Chondrocyte (in vitro differentiated cells): ENCODE data around the gene PTPRN2. TPM values are rescaled to one million over a fixed set of nuclear protein-coding genes. Genes with fewer than 3 reads are reported as not detected.

Experiments used
- DNase-seq: peaks from one replicate; pipeline ENCODE4 v3.0.0; 2021; ENCODE audit warnings: mixed read lengths, low spot score
- H3K27ac Mint-ChIP-seq: one replicate; pipeline ENCODE4 v1.8.0; 2021; ENCODE audit warnings: mild to moderate bottlenecking, moderate library complexity, mixed read lengths; ENCODE audit not compliant: unreplicated experiment
- H3K27me3 Mint-ChIP-seq: 2 replicates; pipeline ENCODE4 v1.8.0; 2021; ENCODE audit warnings: low read depth, mixed read lengths
- H3K36me3 Mint-ChIP-seq: 2 replicates; pipeline ENCODE4 v1.8.0; 2021; ENCODE audit warnings: low read depth, mixed read lengths
- H3K4me1 Mint-ChIP-seq: 2 replicates; pipeline ENCODE4 v1.8.0; 2021; ENCODE audit warnings: low read depth, mild to moderate bottlenecking, mixed read lengths
- H3K4me3 Mint-ChIP-seq: one replicate; pipeline ENCODE4 v1.8.0; 2021; ENCODE audit warnings: mild to moderate bottlenecking, moderate library complexity, mixed read lengths; ENCODE audit not compliant: unreplicated experiment
- H3K9me3 Mint-ChIP-seq: 2 replicates; pipeline ENCODE4 v1.8.0; 2021; ENCODE audit warnings: low read depth, mixed read lengths
- total RNA-seq: library from RNA; stranded (reverse); gene quantifications from 3 replicates; pipeline ENCODE4 v1.2.1, GENCODE V29; 2021
- TF ChIP-seq, protein P1 (sequence below): fragments of 200-600 bp; sonication (generic); IDR thresholded peaks from 2 replicates; pipeline ENCODE4 v1.5.0; 2021; ENCODE audit warnings: antibody characterized with exemption, mild to moderate bottlenecking, moderate library complexity

The PTPRN2 gene
- total RNA-seq, 1 donor from 2014 or later: 0.30 TPM

DNA sequence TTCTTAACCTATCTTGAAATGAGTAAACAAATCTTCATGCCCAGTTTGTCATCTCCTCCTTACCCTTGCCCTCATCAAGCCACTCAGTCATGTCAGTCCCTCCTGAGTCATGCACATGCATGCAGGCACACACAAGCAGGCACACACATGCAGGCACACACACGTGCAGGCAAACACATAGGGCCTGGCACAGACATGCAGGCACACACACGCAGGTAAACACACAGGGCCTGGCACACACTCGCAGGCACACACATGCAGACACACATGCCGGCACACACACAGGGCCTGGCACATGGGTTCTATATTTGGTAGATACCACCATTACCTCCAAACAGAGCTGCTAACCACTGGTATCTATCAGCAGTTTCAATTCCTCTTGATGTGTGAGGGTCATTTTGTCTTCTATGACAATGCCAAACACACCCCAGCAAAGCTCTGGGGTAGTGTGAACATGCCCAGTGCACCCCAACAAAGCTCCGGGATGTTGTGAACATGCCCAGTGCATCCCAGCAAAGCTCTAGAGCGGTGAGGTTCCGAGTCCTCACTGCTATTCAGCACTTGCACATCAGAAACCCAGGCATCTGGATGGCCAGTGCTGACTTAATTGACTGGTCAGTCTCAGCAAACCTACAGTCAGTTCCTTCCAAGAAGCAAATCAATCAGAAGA, 563.8 kb downstream of the PTPRN2 start:
- no peak overlapping the region for H3K4me3 Mint-ChIP-seq
- H3K36me3 Mint-ChIP-seq: no peaks in the 10 kb centered on the region
- peaks cover 2% of the 10 kb centered on the region for H3K9me3 Mint-ChIP-seq
- no peaks in the 10 kb centered on the region for H3K27me3 Mint-ChIP-seq
- H3K4me1 Mint-ChIP-seq: no peaks in the 10 kb centered on the region
- H3K27ac Mint-ChIP-seq: no peak overlapping the region
- no peak for DNase-seq
- TF ChIP-seq, protein P1, sequence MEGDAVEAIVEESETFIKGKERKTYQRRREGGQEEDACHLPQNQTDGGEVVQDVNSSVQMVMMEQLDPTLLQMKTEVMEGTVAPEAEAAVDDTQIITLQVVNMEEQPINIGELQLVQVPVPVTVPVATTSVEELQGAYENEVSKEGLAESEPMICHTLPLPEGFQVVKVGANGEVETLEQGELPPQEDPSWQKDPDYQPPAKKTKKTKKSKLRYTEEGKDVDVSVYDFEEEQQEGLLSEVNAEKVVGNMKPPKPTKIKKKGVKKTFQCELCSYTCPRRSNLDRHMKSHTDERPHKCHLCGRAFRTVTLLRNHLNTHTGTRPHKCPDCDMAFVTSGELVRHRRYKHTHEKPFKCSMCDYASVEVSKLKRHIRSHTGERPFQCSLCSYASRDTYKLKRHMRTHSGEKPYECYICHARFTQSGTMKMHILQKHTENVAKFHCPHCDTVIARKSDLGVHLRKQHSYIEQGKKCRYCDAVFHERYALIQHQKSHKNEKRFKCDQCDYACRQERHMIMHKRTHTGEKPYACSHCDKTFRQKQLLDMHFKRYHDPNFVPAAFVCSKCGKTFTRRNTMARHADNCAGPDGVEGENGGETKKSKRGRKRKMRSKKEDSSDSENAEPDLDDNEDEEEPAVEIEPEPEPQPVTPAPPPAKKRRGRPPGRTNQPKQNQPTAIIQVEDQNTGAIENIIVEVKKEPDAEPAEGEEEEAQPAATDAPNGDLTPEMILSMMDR: no peak

DNA sequence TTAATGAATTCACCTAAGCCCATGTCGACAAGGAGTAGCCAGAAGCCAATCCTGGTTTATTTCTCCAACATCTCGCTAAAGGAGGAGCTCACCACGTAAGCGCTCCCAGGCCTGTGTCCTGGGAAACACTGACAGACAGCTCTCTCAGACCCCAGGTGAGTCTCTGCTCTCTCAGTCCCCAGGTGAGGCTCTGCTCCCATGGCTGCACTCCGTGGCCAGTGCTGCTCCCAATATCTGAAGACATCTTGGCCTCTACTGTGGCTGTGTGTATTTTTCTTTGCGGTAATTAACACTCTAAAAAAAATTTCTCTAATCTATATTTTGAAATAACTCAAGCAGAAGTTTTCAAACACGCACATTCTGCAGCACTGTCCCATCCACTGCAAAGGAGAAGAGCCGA, 564.5 kb downstream of the PTPRN2 start:
- Mint-ChIP-seq H3K27ac (no peak overlapping the region), H3K4me3 (no peak overlapping the region), H3K27me3 (no peaks in the 10 kb centered on the region), H3K36me3 (no peaks in the 10 kb centered on the region), H3K9me3 (peaks cover 2% of the 10 kb centered on the region), H3K4me1 (no peaks in the 10 kb centered on the region)
- TF ChIP-seq, protein P1: no peak
- no peak for DNase-seq

DNA sequence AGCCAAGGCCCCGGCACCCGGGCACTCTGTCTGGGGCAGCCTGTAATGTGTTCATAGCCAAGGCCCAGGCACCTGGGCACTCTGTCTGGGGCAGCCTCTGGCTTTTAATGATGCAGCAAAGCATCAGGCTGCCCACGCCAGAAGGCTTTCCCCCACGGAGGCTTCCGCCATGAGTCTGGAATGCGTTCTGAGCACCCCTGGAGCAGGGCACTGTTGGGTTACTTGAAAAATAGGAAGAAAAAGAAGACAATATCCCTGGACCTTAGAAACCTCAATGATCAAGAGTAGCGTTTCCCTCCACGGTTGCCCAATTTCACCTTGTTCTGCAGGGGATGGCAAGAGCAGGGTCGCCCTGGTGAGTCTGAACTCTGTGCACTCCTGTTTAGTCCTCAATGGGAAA, 565.0 kb downstream of the PTPRN2 start:
- TF ChIP-seq, protein P1: no peak
- no peaks in the 10 kb centered on the region for H3K4me1 Mint-ChIP-seq
- no peaks in the 10 kb centered on the region for H3K36me3 Mint-ChIP-seq
- peaks cover 2% of the 10 kb centered on the region for H3K9me3 Mint-ChIP-seq
- DNase-seq: no peak
- H3K27me3 Mint-ChIP-seq: no peaks in the 10 kb centered on the region
- H3K27ac Mint-ChIP-seq: no peak overlapping the region
- no peak overlapping the region for H3K4me3 Mint-ChIP-seq

DNA sequence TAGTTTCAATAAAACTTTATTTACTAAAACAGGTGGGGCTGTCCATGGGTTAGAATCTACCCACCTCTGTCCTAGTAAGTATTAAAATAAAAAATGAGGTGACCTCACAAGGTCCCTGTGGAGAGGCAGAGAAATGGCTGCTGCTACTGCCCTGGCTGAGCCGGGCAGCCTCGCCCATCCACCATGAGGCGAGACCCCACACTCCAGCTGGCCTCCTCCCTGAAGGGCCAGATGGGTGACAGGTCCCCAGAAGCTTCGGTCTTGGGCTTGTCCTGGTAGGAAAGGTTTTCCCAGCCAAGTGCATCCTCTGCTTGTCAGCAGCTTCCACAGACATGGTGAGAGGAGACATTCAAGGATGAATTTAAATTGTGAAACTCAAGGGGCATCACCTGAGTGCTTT, 565.8 kb downstream of the PTPRN2 start:
- Mint-ChIP-seq H3K27me3 (no peaks in the 10 kb centered on the region), H3K4me3 (no peak overlapping the region), H3K27ac (no peak overlapping the region), H3K36me3 (no peaks in the 10 kb centered on the region), H3K9me3 (no peaks in the 10 kb centered on the region), H3K4me1 (no peaks in the 10 kb centered on the region)
- TF ChIP-seq, protein P1: no peak
- no peak for DNase-seq

DNA sequence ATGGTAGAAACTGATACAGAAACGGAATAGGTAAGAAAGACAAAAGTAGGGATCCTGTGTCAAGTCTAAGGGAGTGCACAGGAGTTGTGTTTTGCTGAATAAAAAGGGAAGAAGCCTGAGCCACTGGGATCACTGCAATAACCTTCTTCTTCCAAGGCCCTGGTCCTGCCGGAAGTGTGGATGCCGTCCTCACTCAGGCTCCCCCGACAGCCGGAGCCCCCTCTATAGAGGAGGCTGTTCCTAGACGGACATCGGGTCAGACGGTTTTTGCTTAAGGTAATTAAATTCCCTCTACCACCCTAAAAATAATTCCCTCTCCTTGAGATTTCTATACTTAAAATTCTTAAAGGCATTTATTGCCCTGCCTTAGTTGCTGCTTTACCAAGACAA, 566.9 kb downstream of the PTPRN2 start:
- DNase-seq: no peak
- TF ChIP-seq, protein P1: no peak
- Mint-ChIP-seq H3K9me3 (no peaks in the 10 kb centered on the region), H3K4me1 (no peaks in the 10 kb centered on the region), H3K36me3 (no peaks in the 10 kb centered on the region), H3K27me3 (peaks cover 3% of the 10 kb centered on the region), H3K4me3 (no peak overlapping the region), H3K27ac (no peak overlapping the region)
